Stomach (tissue), 4 donors: ENCODE results near the gene CRELD1.

Source experiments
- CTCF ChIP-seq, 7 experiments: fragments of 450-650 bp in 4 of 7; fragments of 200-600 bp in 3 of 7; sonication (generic) in 3 of 7; IDR thresholded peaks; one replicate each; pipeline ENCODE4 v1.5.1; 2016 to 2019; ENCODE audit warnings: antibody characterized with exemption in 7 of 7, control low read depth in 2 of 7, mild to moderate bottlenecking in 1 of 7
- POLR2AphosphoS5 ChIP-seq, 3 donors: sonication (generic); formaldehyde crosslinking; IDR thresholded peaks; one replicate each; pipeline ENCODE4 v1.6.1; 2016; ENCODE audit warnings: antibody characterized with exemption in 3 of 3

GRCh38 chr3:9891072-9891622 lies 42.5 kb upstream of the CRELD1 start:
- TF ChIP-seq CTCF (IDR thresholded peaks at IDR 0.05) (no peak), POLR2AphosphoS5 (IDR thresholded peaks at IDR 0.05) (no peak)
